NT2/D1 (cell line): Measurements from ENCODE around the gene FILIP1L.
"Not testable (repeated sequence)": the region's sequence is repeated elsewhere in the genome, so short reads cannot be mapped to it uniquely, and the experiment has no call there.

Experiments
- SUZ12 ChIP-seq: IDR thresholded peaks from 2 replicates; pipeline ENCODE4 v1.6.1; 2011; ENCODE audit not compliant: insufficient read length, insufficient read depth; ENCODE audit errors: extremely low read depth
- YY1 ChIP-seq: IDR thresholded peaks from 2 replicates; pipeline ENCODE4 v1.6.1; 2011; ENCODE audit not compliant: insufficient read length, insufficient read depth
- ZNF274 ChIP-seq: IDR thresholded peaks from 2 replicates; pipeline ENCODE4 v1.6.1; 2011; ENCODE audit warnings: mild to moderate bottlenecking, low read depth, low read length

GRCh38 chr3:100096286-100096685 lies 18.0 kb downstream of the FILIP1L start:
- not testable (repeated sequence) for TF ChIP-seq ZNF274, YY1, SUZ12
